Activated naive CD4-positive, alpha-beta T cell treated with anti-CD3 and anti-CD28 coated beads for 36 hours (primary cell): Measurements from ENCODE around the gene RILPL2. TPM values are rescaled to one million over a fixed set of nuclear protein-coding genes. Genes with fewer than 3 reads are reported as not detected.
"Not testable (repeated sequence)": the region's sequence is repeated elsewhere in the genome, so short reads cannot be mapped to it uniquely, and the experiment has no call there.

Source experiments
- CTCF ChIA-PET: fragments of 350-600 bp; sonication (Branson Sonifier 250); formaldehyde crosslinking; loops from one replicate; lab custom pipeline; 2021; ENCODE audit warnings: antibody characterized with exemption; lab: Charles Lee
- DNase-seq: peaks from one replicate; pipeline ENCODE4 v3.0.0-alpha.2; 2020
- H3K27ac Mint-ChIP-seq: one replicate; pipeline ENCODE4 v1.8.0; 2021; ENCODE audit warnings: mild to moderate bottlenecking, mixed read lengths
- H3K27me3 Mint-ChIP-seq: one replicate; pipeline ENCODE4 v1.8.0; 2021; ENCODE audit warnings: low read depth, mixed read lengths
- H3K36me3 Mint-ChIP-seq: one replicate; pipeline ENCODE4 v1.8.0; 2021; ENCODE audit warnings: low read depth, mixed read lengths
- H3K4me1 Mint-ChIP-seq: one replicate; pipeline ENCODE4 v1.8.0; 2021; ENCODE audit warnings: low read depth, mixed read lengths
- H3K4me3 Mint-ChIP-seq: one replicate; pipeline ENCODE4 v1.8.0; 2021; ENCODE audit warnings: mild to moderate bottlenecking, moderate library complexity, mixed read lengths
- H3K9me3 Mint-ChIP-seq: one replicate; pipeline ENCODE4 v1.8.0; 2021; ENCODE audit warnings: mixed read lengths
- intact Hi-C: fragments of 100-400 bp; cut with micrococcal nuclease; formaldehyde crosslinking; loops from one replicate; pipeline ENCODE4 v1.15.1; 2023
- total RNA-seq, 2 experiments: library from RNA; stranded (reverse); gene quantifications; one replicate each; pipeline ENCODE4 v1.2.3, GENCODE V29; 2021

Gene RILPL2
- total RNA-seq, 2 experiments from 2014 or later: 8.1 to 9.1 TPM

DNA sequence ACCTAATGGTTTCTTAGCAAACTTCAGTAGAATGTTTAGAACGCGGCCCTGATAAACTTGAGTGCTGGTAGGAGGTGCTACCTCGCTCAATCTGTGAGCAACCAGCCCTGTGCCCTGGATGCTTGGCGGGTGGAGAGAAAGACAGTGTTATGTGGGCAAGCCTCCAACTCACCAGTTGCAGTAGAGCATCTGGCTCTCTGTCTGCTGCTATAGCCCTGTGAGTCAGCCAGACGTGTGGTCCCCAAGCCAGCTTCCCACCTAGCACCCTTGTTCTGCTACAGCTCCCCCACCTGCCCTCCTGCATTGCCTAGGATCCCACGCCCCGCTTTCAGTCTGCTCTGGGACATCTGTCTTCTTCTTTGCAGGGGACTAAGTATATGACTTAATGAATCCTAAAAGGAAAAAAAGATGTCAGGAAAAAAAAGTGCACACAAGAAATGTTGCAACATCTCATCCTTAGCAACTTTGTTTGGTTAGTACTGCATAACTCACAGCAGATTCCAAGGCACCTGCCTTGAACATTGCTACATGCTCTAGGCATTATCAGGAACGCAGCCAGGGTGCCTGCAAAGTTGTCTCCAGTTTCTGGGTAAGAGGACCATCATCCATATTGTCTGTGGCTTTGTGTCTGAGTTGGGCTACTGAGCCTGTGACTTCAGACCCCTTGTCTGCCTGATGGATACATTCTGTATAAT is 35.0 kb upstream of the RILPL2 start:
- Mint-ChIP-seq H3K27ac (no peak overlapping the region), H3K9me3 (no peaks in the 10 kb centered on the region), H3K4me3 (no peak overlapping the region), H3K4me1 (peaks cover 22% of the 10 kb centered on the region), H3K36me3 (peaks cover 9% of the 10 kb centered on the region), H3K27me3 (no peaks in the 10 kb centered on the region)
- DNase-seq: no peak
- intact Hi-C loops: no loop called here
- CTCF ChIA-PET: no interaction called here

GRCh38 chr12:123469978-123470377 is 33.5 kb upstream of the RILPL2 start:
- DNase-seq: no peak
- Mint-ChIP-seq H3K27ac (no peak overlapping the region), H3K4me1 (peaks cover 18% of the 10 kb centered on the region), H3K36me3 (peaks cover 14% of the 10 kb centered on the region), H3K9me3 (no peaks in the 10 kb centered on the region), H3K27me3 (no peaks in the 10 kb centered on the region), H3K4me3 (no peak overlapping the region)
- intact Hi-C loops: no loop called here
- CTCF ChIA-PET: interaction anchor here (1.6 kb wide), 1 partner anchor 10 kb away, joined by 7 read pairs; no protein-coding TSS in a partner anchor

DNA sequence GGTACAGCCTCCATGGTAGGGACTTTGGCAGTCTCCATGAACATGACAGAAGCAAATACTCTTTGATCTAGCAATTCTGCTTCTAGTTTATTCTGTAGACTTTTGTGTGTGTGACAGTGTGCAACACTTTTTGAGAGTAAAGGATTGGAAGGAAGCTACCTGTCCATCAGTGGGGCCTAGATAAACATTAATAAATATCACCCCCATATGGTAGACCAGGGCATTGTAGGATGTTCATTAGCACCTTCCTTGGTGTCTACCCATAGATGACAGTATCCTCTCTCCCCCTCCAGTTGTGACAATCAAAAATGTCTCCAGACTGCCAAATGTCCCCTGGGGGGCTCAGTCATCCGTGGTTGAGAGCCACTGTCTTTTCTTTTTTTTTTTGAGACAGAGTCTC is 32.3 kb upstream of the RILPL2 start:
- DNase-seq: no peak
- Mint-ChIP-seq H3K4me1 (peaks cover 12% of the 10 kb centered on the region), H3K27ac (no peak overlapping the region), H3K27me3 (no peaks in the 10 kb centered on the region), H3K36me3 (peaks cover 14% of the 10 kb centered on the region), H3K4me3 (no peak overlapping the region), H3K9me3 (no peaks in the 10 kb centered on the region)
- CTCF ChIA-PET: interaction anchor here (0.7 to 1.0 kb wide), 3 partner anchors 167 to 540 kb away, joined by 3 to 5 read pairs (median 3); no protein-coding TSS in a partner anchor
- intact Hi-C loops: no loop called here

DNA sequence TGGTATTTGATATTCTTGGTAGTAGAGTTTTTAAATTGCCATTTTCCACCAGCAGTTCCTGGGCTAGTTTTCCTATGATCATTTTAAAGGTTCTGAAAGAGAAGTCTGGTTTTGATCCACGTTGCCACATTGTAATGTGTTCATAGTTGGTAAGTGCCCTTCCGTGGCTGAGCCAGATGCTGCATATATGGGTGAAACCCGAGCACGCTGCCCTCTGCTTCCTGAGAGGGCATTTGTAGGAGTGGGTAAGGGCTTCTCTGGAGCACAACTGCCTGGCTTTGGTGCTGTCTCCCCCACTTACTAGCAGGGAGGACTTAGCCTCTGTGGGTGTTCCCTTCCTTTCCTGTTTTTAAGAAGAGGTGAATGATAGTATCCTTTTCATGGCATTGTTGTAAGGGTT is 28.6 kb upstream of the RILPL2 start:
- CTCF ChIA-PET: no interaction called here
- Mint-ChIP-seq H3K27me3 (no peaks in the 10 kb centered on the region), H3K9me3 (no peaks in the 10 kb centered on the region), H3K27ac (no peak overlapping the region), H3K36me3 (peaks cover 19% of the 10 kb centered on the region), H3K4me1 (peaks cover 23% of the 10 kb centered on the region), H3K4me3 (no peak overlapping the region)
- intact Hi-C loops: no loop called here
- no peak for DNase-seq

- H3K4me3 Mint-ChIP-seq, CTCF ChIA-PET, H3K27me3 Mint-ChIP-seq, H3K9me3 Mint-ChIP-seq, H3K27ac Mint-ChIP-seq, DNase-seq, intact Hi-C loops: not testable (repeated sequence)
- Mint-ChIP-seq H3K36me3 (peaks cover 28% of the 10 kb centered on the region), H3K4me1 (peaks cover 35% of the 10 kb centered on the region)
These were observed 26.7 kb upstream of the RILPL2 start for GRCh38 chr12:123463174-123463573.

DNA sequence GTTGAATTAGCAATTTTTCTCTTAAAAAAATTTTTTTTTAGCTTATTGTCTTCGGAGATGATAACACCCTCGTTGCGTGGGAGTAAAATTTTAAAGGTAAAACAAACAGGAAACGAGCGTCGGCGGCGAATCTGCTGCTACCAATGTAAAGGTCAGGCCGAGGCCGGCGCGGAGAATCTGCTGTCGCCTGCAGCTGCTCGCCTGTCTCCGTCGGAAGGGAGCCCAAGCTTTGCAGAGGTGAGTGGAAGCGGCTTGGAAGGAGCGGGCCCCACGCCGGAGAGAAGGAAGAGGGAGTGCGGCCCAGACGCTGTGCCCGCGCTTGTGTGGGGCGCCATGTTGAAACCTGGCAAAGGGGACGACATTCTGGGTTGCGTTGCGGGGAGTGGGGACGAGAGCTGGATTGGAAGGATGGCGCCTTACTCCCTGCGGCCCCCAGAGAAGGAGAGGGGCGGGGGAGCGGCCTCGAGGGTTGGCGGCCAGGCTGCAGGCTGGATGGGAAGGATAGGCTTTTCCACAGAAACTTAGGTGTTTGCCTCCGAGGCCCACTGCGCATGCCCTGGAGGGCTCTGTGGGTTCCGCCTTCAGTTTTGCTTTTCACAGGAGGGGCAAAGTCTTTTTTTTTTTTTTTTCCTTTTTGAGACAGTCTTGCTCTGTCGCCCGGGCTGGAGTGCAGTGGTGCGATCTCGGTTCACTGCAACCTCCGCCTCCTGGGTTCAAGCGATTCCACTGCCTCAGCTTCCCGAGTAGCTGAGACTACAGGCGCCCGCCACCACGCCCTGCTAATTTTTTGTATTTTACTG is 21.7 kb upstream of the RILPL2 start, which contains the start of gene SNRNP35:
Gene SNRNP35, plus strand, starts transcription at position 160 of the 800 bp plus-strand sequence. CDS start 7,402 bp downstream, outside the sequence.
- H3K27ac Mint-ChIP-seq: peak within 1 kb of the TSS; percentile 100
- peak within 1 kb of the TSS; percentile 97 for H3K4me3 Mint-ChIP-seq
- intact Hi-C loops: loop anchor here (1.0 to 2.0 kb wide), 7 partner anchors 10 to 483 kb away; partner anchors contain the start of genes KMT5A, MPHOSPH9, MTRFR and OGFOD2
- DNase-seq: peak; percentile 83
- H3K9me3 Mint-ChIP-seq: no peaks in the 10 kb centered on the region
- CTCF ChIA-PET: interaction anchor here (0.7 to 1.2 kb wide), 3 partner anchors 9 to 162 kb away, joined by 3 read pairs; no protein-coding TSS in a partner anchor
- no peaks in the 10 kb centered on the region for H3K27me3 Mint-ChIP-seq
- H3K4me1 Mint-ChIP-seq: peaks cover 25% of the 10 kb centered on the region
- H3K36me3 Mint-ChIP-seq: peaks cover 17% of the 10 kb centered on the region

GRCh38 chr12:123453165-123453564 is 16.7 kb upstream of the RILPL2 start:
- no peak overlapping the region for H3K27ac Mint-ChIP-seq
- no peak overlapping the region for H3K4me3 Mint-ChIP-seq
- no peak for DNase-seq
- H3K4me1 Mint-ChIP-seq: peaks cover 13% of the 10 kb centered on the region
- peaks cover 2% of the 10 kb centered on the region for H3K36me3 Mint-ChIP-seq
- H3K27me3 Mint-ChIP-seq: no peaks in the 10 kb centered on the region
- H3K9me3 Mint-ChIP-seq: no peaks in the 10 kb centered on the region
- intact Hi-C loops: no loop called here
- CTCF ChIA-PET: no interaction called here

DNA sequence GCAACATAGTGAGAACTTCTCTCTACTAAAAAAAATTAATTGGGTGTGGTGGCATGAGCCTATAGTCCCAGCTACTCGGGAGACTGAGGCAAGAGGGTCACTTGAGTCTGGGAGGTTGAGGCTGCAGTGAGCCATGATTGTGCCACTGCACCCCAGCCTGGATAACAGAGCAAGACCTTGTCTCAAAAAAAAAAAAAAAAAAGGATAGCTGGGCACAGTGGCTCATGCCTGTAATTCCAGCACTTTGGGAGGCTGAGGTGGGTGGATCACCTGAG is 15.7 kb upstream of the RILPL2 start:
- intact Hi-C loops, H3K27me3 Mint-ChIP-seq, H3K9me3 Mint-ChIP-seq, DNase-seq, H3K36me3 Mint-ChIP-seq, H3K4me3 Mint-ChIP-seq, H3K27ac Mint-ChIP-seq: not testable (repeated sequence)
- CTCF ChIA-PET: interaction anchor here (0.6 to 0.9 kb wide), 2 partner anchors 12 to 128 kb away, joined by 4 read pairs; no protein-coding TSS in a partner anchor
- H3K4me1 Mint-ChIP-seq: peaks cover 17% of the 10 kb centered on the region

DNA sequence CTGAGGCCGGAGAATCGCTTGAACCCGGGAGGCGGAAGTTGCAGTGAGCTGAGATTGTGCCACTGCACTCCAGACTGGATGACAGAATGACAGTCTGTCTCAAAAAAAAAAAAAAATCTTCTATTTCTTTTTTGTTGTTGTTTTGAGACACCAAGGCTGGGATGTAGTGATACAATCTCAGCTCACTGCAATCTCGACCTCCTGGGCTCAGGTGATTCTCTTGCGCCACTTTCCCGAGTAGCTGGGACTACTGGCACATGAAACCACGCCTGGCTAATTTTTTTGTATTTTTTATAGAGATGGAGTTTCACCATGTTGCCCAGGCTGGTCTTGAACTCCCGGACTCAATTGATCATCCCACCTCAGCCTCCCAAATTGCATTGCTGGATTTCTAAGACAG is 14.2 kb upstream of the RILPL2 start:
- H3K27me3 Mint-ChIP-seq: no peaks in the 10 kb centered on the region
- CTCF ChIA-PET: no interaction called here
- no peak overlapping the region for H3K27ac Mint-ChIP-seq
- H3K4me3 Mint-ChIP-seq: no peak overlapping the region
- peaks cover 26% of the 10 kb centered on the region for H3K4me1 Mint-ChIP-seq
- no peaks in the 10 kb centered on the region for H3K36me3 Mint-ChIP-seq
- no peak for DNase-seq
- intact Hi-C loops: no loop called here
- no peaks in the 10 kb centered on the region for H3K9me3 Mint-ChIP-seq

GRCh38 chr12:123449856-123450255 is 13.4 kb upstream of the RILPL2 start:
- CTCF ChIA-PET: no interaction called here
- H3K27ac Mint-ChIP-seq: peak overlapping the region; percentile 85
- no peaks in the 10 kb centered on the region for H3K27me3 Mint-ChIP-seq
- no peak for DNase-seq
- H3K4me1 Mint-ChIP-seq: peaks cover 30% of the 10 kb centered on the region
- intact Hi-C loops: no loop called here
- no peaks in the 10 kb centered on the region for H3K9me3 Mint-ChIP-seq
- no peak overlapping the region for H3K4me3 Mint-ChIP-seq
- H3K36me3 Mint-ChIP-seq: no peaks in the 10 kb centered on the region

GRCh38 chr12:123449249-123449733 is 12.8 kb upstream of the RILPL2 start:
- Mint-ChIP-seq H3K36me3 (no peaks in the 10 kb centered on the region), H3K27ac (peak overlapping the region; percentile 85), H3K4me1 (peaks cover 30% of the 10 kb centered on the region), H3K4me3 (peak overlapping the region; percentile 38), H3K9me3 (no peaks in the 10 kb centered on the region), H3K27me3 (no peaks in the 10 kb centered on the region)
- CTCF ChIA-PET: interaction anchor here (0.7 to 1.1 kb wide), 2 partner anchors 9 to 11 kb away, joined by 3 read pairs; partner anchors contain the start of gene SNRNP35
- DNase-seq: no peak
- intact Hi-C loops: no loop called here

DNA sequence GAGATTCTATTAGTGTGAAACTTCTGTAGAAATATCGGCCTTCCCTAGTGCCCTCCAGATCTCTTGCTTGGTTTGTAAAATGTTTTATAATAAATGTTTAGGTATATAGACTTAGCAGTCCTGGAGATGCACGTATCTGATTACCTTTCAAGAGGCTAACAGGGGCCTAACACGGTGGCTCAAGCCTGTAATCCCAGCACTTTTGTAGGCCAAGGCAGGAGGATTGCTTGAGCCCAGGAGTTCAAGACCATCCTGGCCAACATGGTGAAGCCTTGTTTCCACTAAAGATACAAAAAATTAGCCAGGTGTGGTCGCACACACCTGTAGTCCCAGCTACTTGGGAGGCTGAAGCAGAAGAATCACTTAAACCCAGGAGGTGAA is 9.8 kb upstream of the RILPL2 start:
- H3K36me3 Mint-ChIP-seq: no peaks in the 10 kb centered on the region
- no peak overlapping the region for H3K27ac Mint-ChIP-seq
- no peak overlapping the region for H3K4me3 Mint-ChIP-seq
- H3K4me1 Mint-ChIP-seq: peaks cover 35% of the 10 kb centered on the region
- no peaks in the 10 kb centered on the region for H3K9me3 Mint-ChIP-seq
- intact Hi-C loops: no loop called here
- DNase-seq: no peak
- CTCF ChIA-PET: no interaction called here
- no peaks in the 10 kb centered on the region for H3K27me3 Mint-ChIP-seq
